Brain microvascular endothelial cell (primary cell): Measurements from ENCODE around the gene TNNT1.
"Not testable (repeated sequence)": the region's sequence is repeated elsewhere in the genome, so short reads cannot be mapped to it uniquely, and the experiment has no call there.

Experiments
- DNase-seq: peaks from one replicate; pipeline ENCODE4 v3.0.0-alpha.2; 2020
- H3K27ac ChIP-seq: fragments of 250-450 bp; sonication (Bioruptor Pico); 2 replicates; pipeline ENCODE4 v1.5.1; 2020; ENCODE audit warnings: mild to moderate bottlenecking, moderate library complexity
- H3K27me3 ChIP-seq: fragments of 250-450 bp; sonication (Bioruptor Pico); replicated peaks from 2 replicates; pipeline ENCODE4 v1.5.1; 2020; ENCODE audit warnings: mild to moderate bottlenecking
- H3K36me3 ChIP-seq: fragments of 250-450 bp; sonication (Bioruptor Pico); replicated peaks from 2 replicates; pipeline ENCODE4 v1.5.1; 2020; ENCODE audit warnings: mild to moderate bottlenecking
- H3K4me3 ChIP-seq: 2 replicates; pipeline ENCODE4 v1.5.1; 2011; ENCODE audit warnings: low read depth, mild to moderate bottlenecking, control low read depth, low read length, moderate library complexity
- in situ Hi-C: cut with HindIII; loops from 2 replicates; pipeline ENCODE4 v1.10.0; 2017; ENCODE audit warnings: low sequenced_read_pairs, low pct_ligation_motif_present
- TF ChIP-seq, protein P1 (sequence below): IDR thresholded peaks from 2 replicates; pipeline ENCODE4 v1.5.1; 2011; ENCODE audit warnings: low read depth, mild to moderate bottlenecking, moderate library complexity, low read length, control low read depth, inconsistent platforms; ENCODE audit errors: missing control alignments

Gene TNNT1

DNA sequence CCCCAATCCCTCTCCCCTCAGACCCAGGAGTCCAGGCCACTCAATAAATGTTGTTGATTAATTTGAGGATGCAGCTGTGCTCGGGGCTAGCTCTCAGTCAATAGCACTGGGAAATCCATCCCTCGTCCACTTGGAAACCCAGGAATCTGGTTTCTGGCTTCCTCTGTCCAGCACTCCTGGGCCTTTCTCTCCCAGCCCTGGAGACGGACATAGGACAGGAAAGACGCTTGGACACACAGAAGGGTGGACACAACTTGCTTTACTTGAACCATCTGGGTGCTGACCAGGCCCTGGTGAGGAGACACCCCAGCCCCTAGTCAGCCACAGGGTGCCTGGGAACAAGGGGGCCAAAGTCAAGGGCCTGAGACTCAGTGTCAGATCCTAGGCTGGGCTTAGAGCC is 9.4 kb upstream of the TNNT1 start:
- in situ Hi-C loops, result no loop called here
- peaks cover 14% of the 10 kb centered on the region for H3K27me3 ChIP-seq

DNA sequence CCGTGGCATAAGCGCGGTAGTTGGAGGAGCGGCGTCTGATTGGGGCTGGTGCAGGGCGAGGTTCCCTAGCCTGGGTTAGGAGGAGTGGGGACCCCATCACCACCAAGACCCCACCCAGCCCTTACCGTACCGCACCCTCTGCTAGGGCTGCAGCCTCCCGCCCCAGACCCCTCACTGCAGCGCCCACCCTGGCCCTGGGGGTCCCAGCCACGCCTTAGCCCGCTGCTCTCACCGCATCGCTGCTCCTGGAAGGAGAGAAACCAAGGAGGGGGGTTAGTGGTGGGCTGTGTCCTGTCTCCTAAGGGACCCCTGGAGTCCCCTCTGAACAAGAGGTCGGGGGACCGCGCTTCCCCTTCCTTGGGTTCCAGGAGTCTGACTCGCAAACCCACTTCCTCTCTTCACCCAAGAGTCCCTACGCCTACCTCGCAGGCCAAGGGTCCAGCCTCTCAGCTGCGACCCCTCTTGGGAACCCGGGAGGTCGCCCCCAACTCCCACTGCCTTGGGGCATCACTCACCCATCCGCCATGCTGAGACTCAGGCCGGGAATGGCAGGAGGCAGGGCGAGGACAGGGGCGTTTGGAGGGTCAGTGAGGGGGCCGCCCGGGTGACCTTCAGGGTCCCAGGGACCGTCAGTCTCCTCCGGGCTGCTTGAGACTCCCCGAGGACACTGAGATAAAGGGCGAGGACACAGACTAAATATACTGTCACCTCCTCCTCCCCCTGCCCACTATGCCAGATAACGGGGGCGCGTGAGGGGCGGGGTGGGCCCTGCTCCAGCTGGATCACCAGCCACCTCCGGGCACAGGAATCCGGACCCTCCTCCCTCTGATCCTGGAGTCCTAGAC is 8.3 kb upstream of the TNNT1 start, which contains the start of gene TNNI3:
TNNI3 (minus strand) TSS at position 669 of the 845 bp plus-strand sequence; CDS start at position 526, 143 bp downstream.
- Histone ChIP-seq H3K27ac (no peak within 1 kb of the TSS), H3K4me3 (no peak within 1 kb of the TSS), H3K36me3 (no peaks in the 10 kb centered on the region), H3K27me3 (peaks cover 13% of the 10 kb centered on the region)
- TF ChIP-seq, protein P1, sequence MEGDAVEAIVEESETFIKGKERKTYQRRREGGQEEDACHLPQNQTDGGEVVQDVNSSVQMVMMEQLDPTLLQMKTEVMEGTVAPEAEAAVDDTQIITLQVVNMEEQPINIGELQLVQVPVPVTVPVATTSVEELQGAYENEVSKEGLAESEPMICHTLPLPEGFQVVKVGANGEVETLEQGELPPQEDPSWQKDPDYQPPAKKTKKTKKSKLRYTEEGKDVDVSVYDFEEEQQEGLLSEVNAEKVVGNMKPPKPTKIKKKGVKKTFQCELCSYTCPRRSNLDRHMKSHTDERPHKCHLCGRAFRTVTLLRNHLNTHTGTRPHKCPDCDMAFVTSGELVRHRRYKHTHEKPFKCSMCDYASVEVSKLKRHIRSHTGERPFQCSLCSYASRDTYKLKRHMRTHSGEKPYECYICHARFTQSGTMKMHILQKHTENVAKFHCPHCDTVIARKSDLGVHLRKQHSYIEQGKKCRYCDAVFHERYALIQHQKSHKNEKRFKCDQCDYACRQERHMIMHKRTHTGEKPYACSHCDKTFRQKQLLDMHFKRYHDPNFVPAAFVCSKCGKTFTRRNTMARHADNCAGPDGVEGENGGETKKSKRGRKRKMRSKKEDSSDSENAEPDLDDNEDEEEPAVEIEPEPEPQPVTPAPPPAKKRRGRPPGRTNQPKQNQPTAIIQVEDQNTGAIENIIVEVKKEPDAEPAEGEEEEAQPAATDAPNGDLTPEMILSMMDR, result no peak
- no peak for DNase-seq
- in situ Hi-C loops, result no loop called here

More for the DNA sequence above, 9.4 kb upstream of the TNNT1 start:
- Histone ChIP-seq H3K36me3 (no peaks in the 10 kb centered on the region), H3K27ac (no peak overlapping the region), H3K4me3 (no peak overlapping the region)
- no peak for DNase-seq
- TF ChIP-seq, protein P1, result no peak

DNA sequence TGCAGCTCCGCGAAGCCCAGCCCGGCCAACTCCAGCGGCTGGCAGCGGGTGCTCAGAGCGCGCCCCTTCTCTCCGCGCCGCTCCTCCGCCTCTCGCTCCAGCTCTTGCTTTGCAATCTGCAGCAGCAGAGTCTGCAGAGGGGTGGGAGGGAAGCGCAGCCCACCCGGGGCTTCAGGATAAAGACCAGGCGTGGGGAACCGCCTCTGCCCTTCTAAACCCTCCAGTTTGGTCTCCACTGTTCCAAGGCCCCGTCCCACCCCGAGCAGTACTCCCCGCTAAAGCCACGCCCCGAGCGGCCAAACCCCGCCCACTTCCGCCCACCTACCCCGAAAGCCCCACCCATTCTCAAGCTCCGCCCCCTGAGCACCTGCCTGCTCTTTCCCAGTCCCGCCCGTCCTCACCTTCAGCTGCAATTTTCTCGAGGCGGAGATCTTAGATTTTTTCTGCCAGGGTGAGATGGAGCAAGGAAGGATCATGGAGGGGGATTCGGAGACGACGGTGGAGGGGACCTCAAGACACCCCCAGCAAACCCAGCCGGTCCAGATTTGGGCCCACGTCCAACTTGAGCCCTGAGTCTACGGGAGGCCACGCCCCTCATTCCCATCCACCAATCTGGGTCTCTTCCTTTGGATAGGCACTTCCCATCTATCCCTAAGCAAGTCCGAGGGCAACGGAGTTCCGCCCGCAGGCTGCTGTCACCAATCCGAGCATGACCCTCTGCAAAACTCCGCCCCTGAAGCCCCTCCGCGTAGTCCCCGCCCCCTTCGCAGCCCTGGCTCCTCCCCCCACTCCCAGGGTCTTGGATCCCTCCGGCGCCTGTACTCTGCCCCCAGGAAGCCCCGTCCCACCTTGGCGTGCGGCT is 7.4 kb upstream of the TNNT1 start:
- H3K4me3 ChIP-seq, result no peak overlapping the region
- in situ Hi-C loops, result no loop called here

DNA sequence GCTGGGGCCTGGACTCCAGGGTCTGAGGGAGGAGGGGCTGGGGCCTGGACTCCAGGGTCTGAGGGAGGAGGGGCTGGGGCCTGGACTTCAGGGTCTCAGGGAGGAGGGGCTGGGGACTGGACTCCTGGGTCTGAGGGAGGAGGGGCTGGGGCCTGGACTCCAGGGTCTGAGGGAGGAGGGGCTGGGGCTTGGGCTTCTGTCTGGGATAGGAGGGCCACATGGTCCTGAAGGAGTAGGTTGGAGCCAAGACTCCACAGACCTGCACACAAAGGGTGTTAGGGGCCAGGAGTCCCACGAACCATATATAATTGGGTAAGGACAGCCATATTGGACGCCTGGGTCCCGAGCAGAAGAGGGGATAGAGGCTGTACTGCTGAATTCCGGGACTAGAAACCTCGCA is 6.8 kb upstream of the TNNT1 start:
- H3K4me3 ChIP-seq, in situ Hi-C loops, DNase-seq: not testable (repeated sequence)

More for the DNA sequence above, 7.4 kb upstream of the TNNT1 start:
- H3K27me3 ChIP-seq, result peaks cover 5% of the 10 kb centered on the region
- H3K27ac ChIP-seq, result no peak overlapping the region
- TF ChIP-seq, protein P1, result no peak
- peak; percentile 50 for DNase-seq
- H3K36me3 ChIP-seq, result no peaks in the 10 kb centered on the region

DNA sequence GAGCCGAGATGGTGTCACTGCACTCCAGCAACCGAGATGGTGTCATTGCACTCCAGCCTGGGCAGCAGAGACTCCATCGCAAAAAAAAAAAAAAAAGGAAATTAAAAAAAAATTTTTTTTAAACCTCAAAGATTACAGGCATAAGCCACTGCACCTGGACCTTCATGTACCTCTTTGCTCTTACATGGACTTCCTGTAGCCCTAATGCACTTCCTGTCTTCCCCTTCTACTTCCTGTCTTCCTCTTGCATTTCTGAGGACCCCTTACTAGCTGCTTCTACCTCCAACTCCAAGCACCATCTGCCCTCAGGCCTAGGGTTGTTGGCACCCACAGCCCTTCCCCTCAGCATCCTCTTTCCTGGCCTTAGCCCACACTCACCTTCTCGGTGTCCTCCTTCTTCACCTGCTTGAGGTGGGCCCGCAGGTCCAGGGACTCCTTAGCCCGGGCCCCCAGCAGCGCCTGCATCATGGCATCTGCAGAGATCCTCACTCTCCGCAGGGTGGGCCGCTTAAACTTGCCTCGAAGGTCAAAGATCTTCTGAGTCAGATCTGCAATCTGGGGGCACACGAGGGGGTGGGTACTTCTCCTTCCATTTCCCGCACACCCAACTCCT is 4.8 kb upstream of the TNNT1 start:
- Histone ChIP-seq H3K27me3 (peaks cover 3% of the 10 kb centered on the region), H3K36me3 (no peaks in the 10 kb centered on the region), H3K27ac (no peak overlapping the region), H3K4me3 (no peak overlapping the region)
- TF ChIP-seq, protein P1, result no peak
- in situ Hi-C loops, result no loop called here
- no peak for DNase-seq

More for the DNA sequence above, 6.8 kb upstream of the TNNT1 start:
- H3K36me3 ChIP-seq, H3K27ac ChIP-seq, H3K27me3 ChIP-seq: not testable (repeated sequence)
